Neural cell (in vitro differentiated cells): ENCODE results near the gene SIRT3.

Source experiments
- CTCF ChIP-seq: fragments of 450-650 bp; IDR thresholded peaks from 2 replicates; pipeline ENCODE4 v1.5.1; 2014; ENCODE audit warnings: antibody characterized with exemption, mild to moderate bottlenecking, moderate library complexity; ENCODE audit not compliant: poor library complexity, severe bottlenecking
- EZH2 ChIP-seq: fragments of 200-600, 300-800 bp; shearing (Covaris generic), sonication (generic); IDR thresholded peaks from 2 replicates; pipeline ENCODE4 v1.6.1; 2014; ENCODE audit warnings: antibody characterized with exemption, low read length, borderline replicate concordance, mild to moderate bottlenecking; ENCODE audit not compliant: insufficient read depth, poor library complexity, severe bottlenecking
- MXI1 ChIP-seq: fragments of 450-650 bp; conservative IDR thresholded peaks from 2 replicates; pipeline ENCODE4 v1.6.1; 2014; ENCODE audit warnings: antibody characterized with exemption, mild to moderate bottlenecking; ENCODE audit not compliant: poor library complexity, severe bottlenecking
- POLR2AphosphoS5 ChIP-seq: IDR thresholded peaks from 2 replicates; pipeline ENCODE4 v1.6.1; 2012

DNA sequence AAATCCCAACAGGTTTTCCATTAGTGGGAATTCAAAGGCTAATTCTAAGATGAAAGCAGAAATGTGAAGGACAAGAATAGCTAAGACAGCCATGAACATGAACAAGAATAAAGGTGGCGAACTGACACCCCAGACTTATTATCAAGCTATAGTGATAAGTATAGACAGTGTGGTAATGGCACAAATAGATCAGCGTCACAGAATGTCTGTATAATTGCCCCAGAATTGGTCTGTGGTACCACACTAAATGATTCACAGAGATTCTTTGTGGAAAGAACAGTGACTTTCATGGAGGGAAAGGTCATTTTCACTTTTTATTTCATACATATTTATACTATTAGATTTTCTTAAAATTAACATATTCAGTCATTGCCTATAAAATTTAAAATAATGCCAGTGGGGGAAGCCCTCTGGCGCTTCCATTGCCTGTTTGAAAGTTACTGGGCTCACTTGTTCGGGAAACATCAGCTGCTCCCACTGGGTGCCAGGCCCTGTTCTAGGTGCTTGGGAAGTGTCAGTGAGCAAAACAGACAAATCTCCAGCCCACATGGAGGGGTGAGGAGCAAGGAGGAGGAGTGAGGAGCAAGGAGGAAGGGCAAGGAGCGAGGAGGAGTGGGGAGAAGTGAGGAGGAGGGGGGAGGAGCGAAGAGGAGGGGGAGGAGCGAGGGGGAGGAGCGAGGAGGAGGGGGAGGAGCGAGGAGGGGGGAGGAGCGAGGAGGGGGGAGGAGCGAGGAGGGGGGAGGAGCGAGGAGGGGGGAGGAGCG, 30.7 kb upstream of the SIRT3 start:
- TF ChIP-seq POLR2AphosphoS5 (no peak), MXI1 (no peak), CTCF (no peak), EZH2 (no peak)
